ENCODE results near the gene IL1F10. TPM values are rescaled to one million over a fixed set of nuclear protein-coding genes. Genes with fewer than 3 reads are reported as not detected.

IL1F10 gene
- total RNA-seq, 1 donor from 2014 or later: not detected

DNA sequence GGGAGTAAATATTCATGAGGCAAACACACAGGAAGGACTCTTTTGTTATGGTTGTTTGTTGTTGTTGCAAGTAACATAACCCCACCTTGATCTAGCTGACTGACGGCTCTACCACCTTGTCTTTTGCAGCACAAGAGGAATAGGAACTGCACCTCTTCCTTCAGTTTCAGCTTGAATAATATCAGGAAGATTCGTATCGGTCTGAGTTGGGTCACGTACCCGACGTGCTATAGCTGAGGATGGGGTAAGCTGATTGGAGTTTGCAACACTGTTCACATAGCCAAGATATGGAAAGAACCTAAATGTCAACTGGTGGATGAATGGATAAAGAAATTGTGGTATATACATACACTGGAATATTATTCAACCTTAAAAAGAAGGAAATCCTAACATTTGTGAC is 45.1 kb downstream of the IL1F10 start:
- no peak for DNase-seq

DNA sequence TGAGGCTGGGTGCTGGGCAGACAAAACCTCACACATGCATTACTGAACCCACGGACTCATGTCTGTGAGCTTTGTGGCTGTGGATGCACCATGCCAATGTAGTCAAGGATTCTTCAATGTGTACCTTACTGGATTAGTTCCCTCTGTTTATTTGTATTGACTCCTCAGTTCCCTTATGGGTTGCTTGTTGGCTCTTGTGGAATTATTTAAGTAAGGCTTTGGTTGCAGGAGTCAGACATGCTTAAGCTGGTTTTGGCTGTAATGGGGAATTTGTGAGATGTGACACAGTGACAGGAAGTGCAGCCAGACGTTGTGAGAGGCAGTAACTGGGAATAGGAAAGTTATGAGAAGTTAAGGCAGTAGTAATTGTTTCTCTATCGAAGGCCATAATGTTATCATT is 46.0 kb downstream of the IL1F10 start:
- no peak for DNase-seq

DNA sequence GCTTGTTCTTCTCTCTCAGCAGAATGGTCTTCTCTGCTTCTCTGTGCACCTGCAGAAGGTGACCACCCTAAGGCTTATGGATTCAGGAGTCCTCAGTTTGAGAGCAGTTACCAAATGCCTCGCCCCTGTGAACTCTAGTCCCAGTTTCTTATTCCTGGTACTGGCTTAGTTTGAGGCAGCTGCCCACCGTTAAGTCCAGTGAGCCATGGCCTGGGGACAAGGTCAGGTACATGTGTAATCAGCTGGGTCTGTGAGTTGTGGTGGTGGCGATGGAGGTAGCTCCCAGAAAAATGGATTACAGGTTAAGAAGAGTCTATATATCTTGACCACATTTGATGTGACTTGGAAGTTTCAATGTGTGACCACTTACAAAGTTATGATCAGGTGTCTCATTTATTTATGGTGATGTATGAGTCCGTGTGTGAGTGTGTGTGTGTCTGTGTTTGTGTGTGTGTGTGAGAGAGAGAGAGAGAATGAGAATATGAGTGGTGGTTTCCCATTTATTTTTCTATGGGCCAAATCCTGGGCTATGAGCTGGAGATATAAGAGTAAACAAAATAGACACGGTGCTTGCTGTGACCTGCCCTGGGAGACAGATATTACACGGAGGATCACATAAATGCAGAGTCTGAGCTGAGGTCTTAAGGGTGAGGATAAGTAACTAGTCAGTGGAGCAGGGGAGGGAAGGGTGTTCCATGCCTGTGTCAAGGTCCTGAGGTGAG is 46.6 kb downstream of the IL1F10 start:
- DNase-seq: no peak

DNA sequence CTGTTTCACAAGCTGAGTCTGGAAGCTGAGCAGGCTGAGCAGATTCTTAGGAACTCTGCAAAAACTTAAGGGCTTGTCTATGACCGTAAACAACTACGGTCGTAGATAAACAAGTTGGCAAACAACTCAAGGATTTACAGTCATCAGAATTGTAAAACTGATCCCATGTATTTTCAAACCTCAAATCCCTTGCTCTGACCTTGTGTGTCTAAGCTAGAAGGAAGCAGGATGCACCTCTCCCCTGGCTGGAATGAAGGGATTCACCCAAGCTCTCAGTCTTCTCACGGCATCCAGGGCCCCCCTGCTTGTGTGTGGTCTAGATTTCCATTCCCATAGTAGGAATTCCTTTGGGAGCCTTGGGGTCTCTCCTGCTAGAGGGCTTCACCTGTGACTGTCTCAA is 47.2 kb downstream of the IL1F10 start:
- no peak for DNase-seq

DNA sequence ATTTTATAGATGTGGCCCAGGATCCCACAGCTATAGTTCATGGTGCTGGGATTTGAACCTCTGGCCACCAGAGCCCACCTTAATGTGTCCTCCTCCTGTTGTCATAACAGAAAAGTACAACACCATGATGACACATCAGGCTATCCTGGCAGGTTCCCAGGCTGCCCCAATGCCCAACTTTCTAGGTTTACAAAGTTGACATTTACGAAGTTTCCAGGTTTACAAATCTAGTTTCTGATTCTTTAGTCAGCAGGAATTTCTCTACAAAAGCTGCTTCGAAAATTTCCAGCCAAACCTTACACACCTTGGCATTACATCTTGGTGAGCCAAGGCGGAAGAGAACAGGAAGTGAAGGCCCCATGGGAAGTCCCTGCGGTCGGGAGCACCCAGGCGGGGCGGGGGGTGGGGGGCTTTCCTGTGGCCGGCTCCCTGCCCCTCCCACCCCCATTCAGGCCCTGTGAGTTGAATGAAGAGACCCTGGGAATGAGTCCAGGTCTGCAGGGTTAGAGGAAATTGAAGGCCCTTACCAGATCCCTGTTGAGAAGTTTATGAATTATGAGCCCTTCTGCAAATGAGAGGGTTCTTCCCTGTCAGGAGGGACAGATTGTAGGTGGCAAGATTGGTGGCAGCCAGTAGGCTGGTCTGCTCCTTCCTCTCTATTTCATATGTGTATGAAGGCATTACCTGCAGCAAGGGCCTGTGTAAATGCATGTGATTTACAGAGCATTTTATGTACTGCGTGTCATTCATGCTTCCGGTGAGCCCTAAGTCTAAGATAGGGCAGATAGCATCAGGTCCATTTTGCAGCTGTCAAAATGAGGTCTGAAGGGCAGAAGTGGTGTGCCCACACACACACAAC is 48.6 kb downstream of the IL1F10 start:
- DNase-seq: no peak

DNA sequence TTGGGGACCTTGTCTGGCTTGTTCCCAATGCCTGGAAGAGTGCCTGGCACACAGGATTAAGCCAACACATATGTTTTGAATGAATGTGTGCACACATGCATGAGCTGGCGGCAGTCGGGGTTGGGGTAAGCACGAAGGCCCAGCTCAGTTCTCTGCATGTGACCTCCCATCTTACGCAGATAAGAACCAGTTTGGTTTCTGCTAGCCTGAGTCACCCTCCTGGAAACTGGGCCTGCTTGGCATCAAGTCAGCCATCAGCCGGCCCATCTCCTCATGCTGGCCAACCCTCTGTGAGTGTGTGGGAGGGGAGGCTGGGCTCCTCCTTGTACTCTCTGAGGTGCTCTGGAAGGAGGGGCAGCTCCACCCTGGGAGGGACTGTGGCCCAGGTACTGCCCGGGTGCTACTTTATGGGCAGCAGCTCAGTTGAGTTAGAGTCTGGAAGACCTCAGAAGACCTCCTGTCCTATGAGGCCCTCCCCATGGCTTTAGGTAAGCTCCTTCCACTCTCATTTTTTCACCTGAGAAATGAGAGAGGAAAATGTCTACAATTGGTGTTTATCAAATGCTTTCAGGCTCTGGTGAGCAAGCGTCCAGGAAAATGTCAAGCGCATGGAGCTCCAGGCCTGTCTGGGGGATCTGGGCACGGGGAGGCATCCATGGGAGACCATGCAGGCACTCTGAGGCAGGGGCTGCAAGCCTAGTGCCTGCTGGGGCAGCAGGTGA is 49.9 kb downstream of the IL1F10 start:
- DNase-seq: no peak

DNA sequence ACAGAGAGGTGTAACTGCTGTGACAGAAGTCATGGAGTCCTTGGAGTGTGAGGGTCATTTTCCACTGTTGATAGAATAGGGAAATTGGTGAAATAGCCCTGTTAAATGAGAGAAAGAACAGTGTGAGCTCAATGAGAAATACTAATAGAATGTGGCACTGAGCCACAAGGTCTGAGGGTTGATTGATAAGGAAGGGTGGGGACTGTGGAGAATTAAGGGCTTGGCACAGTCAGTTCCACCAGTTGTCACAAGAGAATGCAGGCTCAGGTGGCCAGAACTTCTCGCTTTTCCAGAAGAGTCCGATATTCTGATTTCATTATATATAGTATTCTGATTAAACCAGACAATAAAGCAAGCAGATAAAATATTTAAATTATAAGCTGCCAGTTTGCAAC is 50.5 kb downstream of the IL1F10 start:
- no peak for DNase-seq

DNA sequence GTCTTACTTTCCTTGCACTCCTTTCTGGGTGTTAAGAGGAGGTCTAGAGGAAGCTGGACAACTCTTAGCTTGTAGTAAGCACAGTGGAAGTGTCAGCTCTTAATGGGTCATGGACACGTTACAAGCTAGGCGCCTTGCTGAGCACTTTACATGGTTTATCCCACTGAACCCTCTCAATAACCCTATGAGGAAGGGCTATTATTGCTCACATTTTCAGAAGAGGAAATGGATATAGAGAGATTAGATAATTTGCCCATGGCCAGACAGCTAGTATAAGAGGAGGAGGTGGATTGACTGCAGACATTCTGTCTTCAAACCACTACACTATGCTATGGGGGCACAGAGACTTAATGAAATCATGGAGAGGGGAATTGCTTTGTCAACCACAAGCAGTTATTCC is 51.3 kb downstream of the IL1F10 start:
- DNase-seq: no peak

DNA sequence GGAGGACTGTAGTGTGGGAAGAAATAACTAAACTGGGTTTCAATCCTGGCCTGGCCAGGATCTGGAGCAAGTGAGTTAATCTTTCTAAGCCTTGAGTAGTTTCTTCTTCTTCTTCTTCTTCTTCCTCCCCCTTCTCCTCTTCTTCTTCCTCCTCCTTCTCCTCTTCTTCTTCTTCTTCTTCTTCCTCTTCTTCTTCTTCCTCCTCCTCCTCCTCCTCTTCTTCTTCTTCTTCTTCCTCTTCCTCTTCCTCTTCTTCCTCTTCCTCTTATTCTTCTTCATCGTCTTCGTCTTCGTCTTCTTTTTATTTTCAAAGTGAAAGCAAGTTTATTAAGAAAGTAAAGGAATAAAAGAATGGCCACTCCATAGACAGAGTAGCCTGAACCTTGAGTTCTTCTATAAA is 53.1 kb downstream of the IL1F10 start:
- no peak for DNase-seq

DNA sequence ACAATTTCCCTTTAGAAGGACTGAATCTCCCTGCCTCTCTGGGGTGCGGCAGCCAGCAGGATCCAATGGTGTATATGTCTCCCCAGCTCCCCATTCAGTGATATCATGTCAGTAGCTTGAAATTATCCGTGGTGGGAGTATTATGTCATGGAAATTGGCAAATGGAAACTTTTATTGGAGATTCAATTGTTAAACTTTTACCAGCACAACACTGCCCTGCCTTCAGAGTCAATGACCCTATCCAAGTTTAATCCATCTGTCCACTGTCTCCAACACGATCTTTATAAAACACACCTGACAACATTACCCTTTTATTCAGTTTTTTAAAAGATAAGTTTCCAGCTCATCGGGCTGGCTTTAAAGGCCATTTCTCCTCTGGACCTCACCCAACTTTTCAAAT is 54.6 kb downstream of the IL1F10 start:
- no peak for DNase-seq

DNA sequence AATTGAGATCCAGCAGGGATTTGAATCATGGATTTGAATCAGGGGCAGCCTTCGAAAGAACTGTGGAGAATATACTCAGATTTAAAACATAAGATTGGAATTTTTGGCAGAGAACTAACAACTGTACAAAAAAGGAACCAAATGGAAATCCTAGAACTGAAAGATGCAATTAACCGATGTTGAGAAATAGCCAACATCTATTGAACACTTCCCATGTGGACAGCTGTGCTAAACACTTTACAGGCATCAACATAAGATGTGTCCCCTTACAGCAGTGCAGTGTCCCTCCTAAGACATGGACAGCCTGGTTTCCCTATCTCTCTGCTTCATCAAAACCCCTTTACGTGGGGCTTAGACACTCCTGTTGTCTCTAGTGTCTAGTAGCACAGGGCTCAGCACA is 56.0 kb downstream of the IL1F10 start:
- no peak for DNase-seq

DNA sequence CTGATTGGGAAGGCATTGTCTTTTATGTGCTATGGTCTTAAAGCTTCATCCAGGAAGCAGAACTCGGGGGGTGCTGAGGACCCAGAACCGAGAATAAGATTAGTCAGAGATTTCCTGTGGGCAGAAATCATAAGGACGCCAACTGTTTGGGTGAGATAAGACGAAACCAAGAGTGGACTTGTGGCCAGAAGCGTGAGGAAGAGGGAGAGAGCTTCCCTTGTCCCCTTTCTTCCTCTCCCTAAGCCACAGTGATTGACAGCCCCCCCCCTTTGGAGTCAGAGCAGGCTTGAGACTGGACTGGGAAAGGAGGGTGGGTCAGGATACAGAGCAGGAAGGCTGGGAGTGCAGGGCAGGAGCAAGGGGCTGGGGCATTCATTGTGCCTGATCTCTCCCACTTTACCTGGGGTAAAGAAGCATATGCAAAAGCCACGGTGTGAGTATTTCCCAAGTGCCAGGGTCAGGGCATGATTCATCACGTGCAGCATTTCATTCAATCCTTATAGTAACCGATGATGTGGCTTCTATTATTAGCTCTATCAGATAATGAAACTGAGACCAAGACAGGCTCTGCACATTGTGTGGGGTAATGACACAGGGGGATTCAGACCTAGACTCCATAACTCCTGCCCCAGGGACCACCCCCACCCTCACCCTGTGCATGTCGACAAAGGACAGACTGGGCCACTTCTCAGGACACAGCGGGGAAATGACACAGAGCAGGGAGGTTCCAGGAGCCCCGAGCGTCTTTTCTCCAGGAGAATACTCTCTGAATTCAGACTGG is 56.6 kb downstream of the IL1F10 start:
- peak; percentile 28 for DNase-seq

Other genes with a start within 250 kb of the IL1F10 start
- gene IL1B, start 231.2 kb upstream of the IL1F10 start, total RNA-seq: 0.14 and 0.17 TPM in 2 replicates
- not detected in 2 replicates for gene IL37, start 156.8 kb upstream of the IL1F10 start, total RNA-seq
- gene IL36G, start 90.0 kb upstream of the IL1F10 start, total RNA-seq: not detected in 2 replicates
- gene IL36A, start 62.5 kb upstream of the IL1F10 start, total RNA-seq: not detected in 2 replicates
- gene IL36B, start 15.1 kb upstream of the IL1F10 start, total RNA-seq: not detected in 2 replicates
- not detected in 2 replicates for gene IL36RN, start 8.8 kb upstream of the IL1F10 start, total RNA-seq
- gene IL1RN, start 59.6 kb downstream of the IL1F10 start, total RNA-seq: under 0.01 TPM in 1 of 2 replicates, not detected in the other
- 0.34 and 0.79 TPM in 2 replicates for gene PSD4, start 106.0 kb downstream of the IL1F10 start, total RNA-seq
- gene PAX8, start 211.0 kb downstream of the IL1F10 start, total RNA-seq: 0.65 and 0.68 TPM in 2 replicates